Measurements from ENCODE around the gene LHX1.

DNA sequence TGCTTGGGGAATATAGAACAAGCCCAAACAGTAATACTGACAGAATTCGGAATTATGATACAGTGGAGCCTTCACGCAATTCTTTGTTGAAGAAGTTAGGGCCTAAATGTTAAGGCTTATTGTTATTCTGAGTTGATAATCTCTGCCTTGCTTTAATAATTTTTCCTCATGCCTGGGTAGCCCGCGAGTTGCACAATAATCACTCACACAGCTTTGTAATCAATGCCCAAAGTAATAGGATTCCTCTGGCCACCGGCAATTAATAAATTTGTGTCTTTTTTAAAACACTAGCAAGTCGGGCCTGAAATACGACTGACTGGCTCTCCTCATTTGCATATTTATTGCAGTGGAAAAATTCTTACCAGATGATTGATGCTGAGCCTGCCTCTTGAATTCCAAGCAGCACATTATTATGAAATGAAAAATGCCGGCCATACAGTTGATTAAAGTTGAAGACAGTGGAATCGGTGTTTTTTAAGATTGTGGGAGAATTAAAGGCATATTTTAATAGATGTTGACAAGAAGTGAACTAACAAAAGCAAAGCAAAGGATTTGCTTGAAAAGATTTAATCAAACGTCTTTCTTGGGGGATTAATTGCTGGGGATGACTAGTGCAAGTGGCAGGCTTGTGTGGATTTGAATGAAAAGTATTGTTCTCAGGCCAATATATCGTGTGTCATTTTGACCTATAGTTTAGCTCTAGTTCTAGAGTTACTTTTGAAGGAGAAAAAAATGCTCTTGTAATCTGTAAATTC, 41.7 kb downstream of the LHX1 start:
- no peak for TF ChIP-seq NFXL1 (IDR thresholded peaks at IDR 0.05; ENCODE audit: borderline replicate concordance)
- no peak for TF ChIP-seq REST (IDR thresholded peaks at IDR 0.05; ENCODE audit: low read depth, low read length)
- no peak for TF ChIP-seq EGR1 (IDR thresholded peaks at IDR 0.05; ENCODE audit: borderline replicate concordance in 1 of 2, low read depth in 2 of 2, low read length in 2 of 2)
- no peak for TF ChIP-seq RFX5 (IDR thresholded peaks at IDR 0.05; ENCODE audit: low read depth, low read length)
- no peak for TF ChIP-seq CTCF (IDR thresholded peaks at IDR 0.05 in 2 of 3, conservative IDR thresholded peaks at IDR 0.05 in 1 of 3; ENCODE audit: control insufficient read depth in 2 of 3, extremely low read depth in 1 of 3, insufficient read depth in 1 of 3, low read depth in 3 of 3, low read length in 3 of 3)

All from GM12878 (cell line).